Tibial artery (tissue), 4 donors: ENCODE data around the gene DMBX1.

ENCODE experiments used
- DNase-seq, 2 donors: peaks; one replicate each; pipeline ENCODE4 v3.0.0-alpha.2; 2019
- H3K27ac ChIP-seq, 2 donors: fragments of 200-600 bp; sonication (generic) in 1 of 2; 1 replicate in 1 of 2; 2 replicates in 1 of 2; pipeline ENCODE4 v1.5.1; 2018 to 2019; ENCODE audit warnings: mild to moderate bottlenecking in 1 of 2
- H3K27me3 ChIP-seq, 2 donors: fragments of 200-600 bp; sonication (generic) in 1 of 2; one replicate each; pipeline versions ENCODE4 v1.5.1 to v1.6.0; 2016 to 2019
- H3K36me3 ChIP-seq, 3 donors: fragments of 200-600 bp; sonication (generic) in 2 of 3; one replicate each; pipeline ENCODE4 v1.5.1; 2016 to 2019; ENCODE audit warnings: mild to moderate bottlenecking in 2 of 3
- H3K4me1 ChIP-seq, 4 donors: fragments of 200-600 bp; sonication (generic) in 2 of 4; 1 replicate in 3 of 4; 2 replicates in 1 of 4; pipeline ENCODE4 v1.5.1; 2016 to 2019
- H3K4me3 ChIP-seq, 2 donors: fragments of 200-600 bp; sonication (generic) in 1 of 2; 1 replicate in 1 of 2; 2 replicates in 1 of 2; pipeline ENCODE4 v1.5.1; 2018 to 2019; ENCODE audit warnings: mild to moderate bottlenecking in 2 of 2
- H3K9me3 ChIP-seq, 3 donors: fragments of 200-600 bp; sonication (generic) in 1 of 3; one replicate each; pipeline ENCODE4 v1.5.1; 2016 to 2019
- intact Hi-C: fragments of 100-400 bp; cut with DNase I; formaldehyde crosslinking; loops from one replicate; pipeline ENCODE4 v1.15.0; 2023; ENCODE audit warnings: low total_unique reads
- TF ChIP-seq, protein P1 (sequence below), 2 experiments: fragments of 200-600 bp in 1 of 2; fragments of 450-650 bp in 1 of 2; IDR thresholded peaks; one replicate each; pipeline ENCODE4 v1.5.1; 2017 to 2019; ENCODE audit warnings: antibody characterized with exemption in 2 of 2, mild to moderate bottlenecking in 1 of 2, moderate library complexity in 1 of 2

The DMBX1 gene

DNA sequence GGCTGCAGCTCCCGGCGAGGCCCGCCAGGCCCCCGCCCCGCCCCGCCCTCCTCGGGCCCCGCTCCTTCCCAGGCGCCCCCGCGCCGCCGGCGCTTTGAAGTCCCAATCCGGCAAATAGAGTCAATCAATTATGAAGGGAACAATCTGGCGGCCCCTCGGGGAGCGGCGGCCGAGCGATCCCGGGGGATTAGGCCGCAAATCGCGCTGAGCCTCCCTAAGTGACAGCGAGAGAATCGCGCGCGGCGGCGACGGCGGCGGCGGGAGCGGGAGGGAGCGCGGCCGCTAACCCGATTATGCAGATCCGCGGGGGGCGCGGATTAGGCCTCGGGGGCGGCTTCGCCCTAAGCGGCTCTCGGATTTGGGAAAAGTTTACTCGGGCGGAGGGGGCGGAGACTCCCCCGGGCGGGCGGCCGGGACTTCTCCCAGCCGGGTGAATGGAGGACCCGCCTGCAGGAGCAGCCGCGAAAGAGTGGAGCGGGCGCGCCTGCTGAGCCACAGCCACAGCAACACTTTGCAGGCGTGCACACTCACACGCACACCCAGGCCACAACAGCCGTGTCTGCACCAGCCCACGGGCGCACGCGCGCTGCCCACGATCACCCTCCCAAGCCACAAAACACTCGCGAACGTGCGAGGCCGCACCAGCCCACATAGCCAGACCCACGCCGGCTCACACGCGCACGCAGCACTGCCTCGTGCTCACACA, 23.0 kb upstream of the DMBX1 start:
- Histone ChIP-seq H3K27me3 (peaks cover 0 to 35% of the 10 kb centered on the region in 2 donors), H3K9me3 (no peaks in the 10 kb centered on the region), H3K4me1 (peaks cover 0 to 16% (median 12%) of the 10 kb centered on the region in 4 donors), H3K4me3 (peak overlapping the region; percentile 58 to 72), H3K27ac (no peak overlapping the region), H3K36me3 (no peaks in the 10 kb centered on the region)
- intact Hi-C loops = no loop called here
- TF ChIP-seq, protein P1, sequence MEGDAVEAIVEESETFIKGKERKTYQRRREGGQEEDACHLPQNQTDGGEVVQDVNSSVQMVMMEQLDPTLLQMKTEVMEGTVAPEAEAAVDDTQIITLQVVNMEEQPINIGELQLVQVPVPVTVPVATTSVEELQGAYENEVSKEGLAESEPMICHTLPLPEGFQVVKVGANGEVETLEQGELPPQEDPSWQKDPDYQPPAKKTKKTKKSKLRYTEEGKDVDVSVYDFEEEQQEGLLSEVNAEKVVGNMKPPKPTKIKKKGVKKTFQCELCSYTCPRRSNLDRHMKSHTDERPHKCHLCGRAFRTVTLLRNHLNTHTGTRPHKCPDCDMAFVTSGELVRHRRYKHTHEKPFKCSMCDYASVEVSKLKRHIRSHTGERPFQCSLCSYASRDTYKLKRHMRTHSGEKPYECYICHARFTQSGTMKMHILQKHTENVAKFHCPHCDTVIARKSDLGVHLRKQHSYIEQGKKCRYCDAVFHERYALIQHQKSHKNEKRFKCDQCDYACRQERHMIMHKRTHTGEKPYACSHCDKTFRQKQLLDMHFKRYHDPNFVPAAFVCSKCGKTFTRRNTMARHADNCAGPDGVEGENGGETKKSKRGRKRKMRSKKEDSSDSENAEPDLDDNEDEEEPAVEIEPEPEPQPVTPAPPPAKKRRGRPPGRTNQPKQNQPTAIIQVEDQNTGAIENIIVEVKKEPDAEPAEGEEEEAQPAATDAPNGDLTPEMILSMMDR (IDR thresholded peaks at IDR 0.05) = no peak
- DNase-seq = no peak

DNA sequence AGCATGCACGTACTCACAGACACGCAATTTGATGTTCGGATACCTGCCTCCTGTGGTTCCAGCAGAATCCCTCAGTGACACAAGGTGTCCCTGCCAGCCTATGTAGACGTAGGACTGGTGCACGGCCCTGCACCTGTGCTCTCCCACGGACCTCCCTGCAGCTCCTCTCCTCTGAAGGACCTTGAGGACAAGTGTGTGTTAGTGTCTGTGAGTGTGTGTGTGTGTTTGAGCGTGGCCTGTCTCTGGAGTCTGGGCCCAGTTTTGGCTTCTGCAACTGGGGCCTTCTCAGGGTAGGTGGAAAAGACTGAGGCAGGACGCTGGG, 22.5 kb upstream of the DMBX1 start:
- no peaks in the 10 kb centered on the region for H3K36me3 ChIP-seq
- H3K4me1 ChIP-seq = peaks cover 0 to 16% (median 12%) of the 10 kb centered on the region in 4 donors
- TF ChIP-seq, protein P1 (IDR thresholded peaks at IDR 0.05) = no peak
- DNase-seq = no peak
- intact Hi-C loops = no loop called here
- peaks cover 0 to 33% of the 10 kb centered on the region in 2 donors for H3K27me3 ChIP-seq
- no peaks in the 10 kb centered on the region for H3K9me3 ChIP-seq
- no peak overlapping the region for H3K27ac ChIP-seq
- H3K4me3 ChIP-seq = peak overlapping the region; percentile 58 to 72

DNA sequence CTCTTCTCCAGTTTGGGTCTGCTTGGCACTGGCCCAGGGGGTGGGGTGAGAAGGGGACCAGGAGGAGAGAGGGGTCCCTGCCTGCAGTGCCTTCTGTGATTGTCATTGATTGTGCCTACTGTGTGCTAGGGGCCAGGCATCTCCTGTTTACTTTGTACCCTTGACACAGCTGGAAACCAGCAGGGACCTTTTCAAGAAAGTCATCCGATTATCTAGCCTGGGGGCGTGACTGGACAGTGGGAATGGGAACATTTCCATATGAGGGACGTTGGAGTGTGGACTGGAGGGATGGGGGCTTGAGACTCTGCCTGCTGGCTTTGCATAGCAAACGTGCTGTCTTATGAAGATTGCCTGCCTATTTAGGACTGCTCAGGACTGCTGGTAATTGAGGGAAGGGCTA, 19.8 kb upstream of the DMBX1 start:
- intact Hi-C loops = no loop called here
- TF ChIP-seq, protein P1 (IDR thresholded peaks at IDR 0.05) = no peak
- peaks cover 0 to 16% (median 12%) of the 10 kb centered on the region in 4 donors for H3K4me1 ChIP-seq
- no peak for DNase-seq
- H3K36me3 ChIP-seq = no peaks in the 10 kb centered on the region
- peaks cover 0 to 58% of the 10 kb centered on the region in 2 donors for H3K27me3 ChIP-seq
- H3K9me3 ChIP-seq = no peaks in the 10 kb centered on the region
- H3K4me3 ChIP-seq = no peak overlapping the region
- H3K27ac ChIP-seq = no peak overlapping the region

DNA sequence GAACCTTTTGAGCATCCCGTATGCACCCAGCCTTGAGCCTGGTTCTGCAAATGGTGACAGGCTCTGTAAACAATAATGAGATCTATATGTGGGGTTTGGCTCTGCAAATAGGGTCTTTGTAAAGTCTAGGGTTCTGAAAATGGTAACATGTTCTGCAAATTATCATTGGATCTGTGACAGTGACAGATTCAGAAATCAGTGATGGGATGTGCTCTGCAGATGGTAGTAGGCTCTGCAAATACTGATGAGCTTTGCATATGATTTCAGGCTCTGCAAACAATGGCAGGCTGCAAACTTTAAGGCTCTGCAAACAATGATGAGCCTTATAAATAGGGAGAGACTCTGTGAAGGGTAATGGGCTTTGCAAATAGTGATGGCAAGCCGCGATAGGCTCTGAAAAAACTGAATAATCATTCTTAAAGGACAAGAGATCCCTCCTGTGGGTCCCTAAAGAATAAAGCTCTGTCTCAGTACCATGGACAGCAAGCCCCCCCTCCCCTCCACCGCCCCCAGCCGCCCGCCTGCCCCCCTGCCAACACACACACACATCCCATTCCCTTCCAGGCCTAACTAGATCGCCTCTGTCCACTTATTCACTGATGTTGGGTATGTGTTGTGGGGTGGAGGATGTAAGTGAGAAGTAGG, 17.7 kb upstream of the DMBX1 start:
- intact Hi-C loops = no loop called here
- Histone ChIP-seq H3K4me1 (peaks cover 0 to 6% (median 5%) of the 10 kb centered on the region in 4 donors), H3K9me3 (no peaks in the 10 kb centered on the region), H3K4me3 (no peak overlapping the region), H3K27me3 (peaks cover 0 to 73% of the 10 kb centered on the region in 2 donors), H3K36me3 (no peaks in the 10 kb centered on the region), H3K27ac (no peak overlapping the region)
- DNase-seq = no peak
- TF ChIP-seq, protein P1 (IDR thresholded peaks at IDR 0.05) = no peak

DNA sequence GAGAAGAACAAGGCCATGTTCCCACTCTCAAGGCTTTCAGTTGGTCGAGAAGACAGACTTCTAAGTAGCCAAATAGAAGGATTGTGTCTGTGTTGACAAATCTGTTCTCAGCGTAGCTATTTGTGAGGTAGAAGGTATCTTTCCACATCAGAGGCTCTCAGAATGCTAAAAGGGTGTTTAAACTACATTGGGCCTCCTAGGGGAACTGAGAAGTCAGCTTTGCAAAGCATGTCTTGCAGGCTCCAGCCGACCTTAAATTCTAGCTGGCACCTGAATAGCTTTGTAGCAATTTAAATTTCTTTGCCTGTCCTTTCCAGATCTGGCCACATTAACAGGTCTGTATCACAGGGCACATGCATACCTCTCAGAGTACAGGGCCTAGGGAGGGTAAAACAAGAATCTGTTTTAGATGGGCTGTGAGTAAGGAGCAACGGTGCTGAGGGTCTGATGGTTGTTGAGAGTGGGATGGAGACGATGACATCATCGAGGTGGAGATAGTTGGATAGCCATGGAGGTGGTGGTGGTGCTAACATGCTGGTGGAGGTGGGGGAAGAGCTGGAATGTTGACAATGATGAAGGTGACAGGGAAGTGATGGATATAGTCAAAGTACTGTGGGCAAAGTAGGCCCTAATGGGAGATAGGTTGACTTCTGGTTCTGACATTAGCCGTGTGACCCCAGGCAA, 17.0 kb upstream of the DMBX1 start:
- Histone ChIP-seq H3K27ac (no peak overlapping the region), H3K9me3 (no peaks in the 10 kb centered on the region), H3K4me1 (no peaks in the 10 kb centered on the region), H3K27me3 (peaks cover 0 to 76% of the 10 kb centered on the region in 2 donors), H3K4me3 (no peak overlapping the region), H3K36me3 (no peaks in the 10 kb centered on the region)
- no peak for DNase-seq
- intact Hi-C loops = no loop called here
- TF ChIP-seq, protein P1 (IDR thresholded peaks at IDR 0.05) = no peak
